Stimulated activated naive B cell treated with anti-CD40 and anti-IgM and Interleukin-4, amounts not matched to agents 10 μg/mL and 1 μg/mL and 100 μg/mL, for 72 hours (primary cell): ENCODE results near the gene SHD.

Experiments used
- ATAC-seq, 2 donors: fragments of 150-1000 bp; cut with Tn5 transposase; replicated peaks; 2 replicates each; pipeline ENCODE4 v1.10.0; 2021; ENCODE audit warnings: moderate library complexity in 1 of 2
- DNase-seq: peaks from one replicate; pipeline ENCODE4 v3.0.0; 2021
- H3K27ac Mint-ChIP-seq: one replicate; pipeline ENCODE4 v1.8.0; 2022; ENCODE audit warnings: mild to moderate bottlenecking, mixed read lengths
- H3K27me3 Mint-ChIP-seq, 2 donors: one replicate each; pipeline ENCODE4 v1.8.0; 2022; ENCODE audit warnings: mixed read lengths in 2 of 2
- H3K36me3 Mint-ChIP-seq, 2 donors: one replicate each; pipeline ENCODE4 v1.8.0; 2022; ENCODE audit warnings: mixed read lengths in 2 of 2, mild to moderate bottlenecking in 1 of 2
- H3K4me1 Mint-ChIP-seq, 2 donors: one replicate each; pipeline ENCODE4 v1.8.0; 2022; ENCODE audit warnings: mixed read lengths in 2 of 2, mild to moderate bottlenecking in 1 of 2
- H3K4me3 Mint-ChIP-seq, 2 donors: one replicate each; pipeline ENCODE4 v1.8.0; 2022; ENCODE audit warnings: mild to moderate bottlenecking in 2 of 2, mixed read lengths in 2 of 2, moderate library complexity in 1 of 2
- H3K9me3 Mint-ChIP-seq, 2 donors: one replicate each; pipeline ENCODE4 v1.8.0; 2022; ENCODE audit warnings: mixed read lengths in 2 of 2, mild to moderate bottlenecking in 1 of 2

Gene SHD

GRCh38 chr19:4334929-4335570, 56.0 kb downstream of the SHD start:
- Mint-ChIP-seq H3K4me3 (no peak overlapping the region), H3K27ac (no peak overlapping the region), H3K4me1 (peaks cover 16 to 21% of the 10 kb centered on the region in 2 donors), H3K9me3 (peaks cover 11 to 14% of the 10 kb centered on the region in 2 donors), H3K27me3 (no peaks in the 10 kb centered on the region), H3K36me3 (peaks cover 10 to 23% of the 10 kb centered on the region in 2 donors)
- ATAC-seq, result no peak
- no peak for DNase-seq

- H3K36me3 Mint-ChIP-seq, result peaks cover 8 to 19% of the 10 kb centered on the region in 2 donors
These were observed 58.9 kb downstream of the SHD start for GRCh38 chr19:4337906-4338440.

GRCh38 chr19:4338441-4339355, 59.6 kb downstream of the SHD start, which contains the start of gene STAP2:
TSS of gene STAP2 (minus strand) at chr19:4338827. CDS start at chr19:4338753, 74 bp downstream.
- H3K27me3 Mint-ChIP-seq, result no peaks in the 10 kb centered on the region
- peaks cover 11 to 14% of the 10 kb centered on the region in 2 donors for H3K9me3 Mint-ChIP-seq
- H3K36me3 Mint-ChIP-seq, result peaks cover 8 to 17% of the 10 kb centered on the region in 2 donors
- DNase-seq (no peak), ATAC-seq (no peak)
- peak within 1 kb of the TSS; percentile 95 for H3K27ac Mint-ChIP-seq
- H3K4me1 Mint-ChIP-seq, result peaks cover 25 to 35% of the 10 kb centered on the region in 2 donors
- H3K4me3 Mint-ChIP-seq, result peak within 1 kb of the TSS; percentile 86 to 91

More at GRCh38 chr19:4337906-4338440, 58.9 kb downstream of the SHD start:
- Mint-ChIP-seq H3K4me1 (peaks cover 21 to 30% of the 10 kb centered on the region in 2 donors), H3K27ac (peak overlapping the region; percentile 95), H3K4me3 (peak overlapping the region; percentile 86 to 91), H3K9me3 (peaks cover 11 to 14% of the 10 kb centered on the region in 2 donors), H3K27me3 (no peaks in the 10 kb centered on the region)
- no peak for DNase-seq
- ATAC-seq, result no peak
